Measurements from ENCODE around the gene CEP112.

DNA sequence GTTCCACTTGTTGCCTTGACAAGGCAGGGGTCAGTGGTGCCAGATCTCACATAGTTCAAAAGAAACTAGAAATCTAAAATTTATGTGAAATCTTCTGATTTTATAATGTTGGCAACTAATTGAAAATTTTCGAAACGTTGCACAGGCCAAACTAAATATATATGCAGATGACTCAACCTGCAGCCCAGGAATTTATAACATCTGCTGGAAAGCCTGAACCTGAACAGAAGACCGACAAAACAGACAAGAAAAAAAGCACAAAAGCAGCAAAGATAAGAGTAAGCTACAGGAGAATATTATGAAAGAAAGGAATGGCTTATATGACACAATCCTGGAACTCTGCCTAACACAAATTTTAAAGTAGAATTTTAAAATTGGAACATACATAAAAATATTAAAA, 207.6 kb downstream of the CEP112 start:
- TF ChIP-seq, protein P1, sequence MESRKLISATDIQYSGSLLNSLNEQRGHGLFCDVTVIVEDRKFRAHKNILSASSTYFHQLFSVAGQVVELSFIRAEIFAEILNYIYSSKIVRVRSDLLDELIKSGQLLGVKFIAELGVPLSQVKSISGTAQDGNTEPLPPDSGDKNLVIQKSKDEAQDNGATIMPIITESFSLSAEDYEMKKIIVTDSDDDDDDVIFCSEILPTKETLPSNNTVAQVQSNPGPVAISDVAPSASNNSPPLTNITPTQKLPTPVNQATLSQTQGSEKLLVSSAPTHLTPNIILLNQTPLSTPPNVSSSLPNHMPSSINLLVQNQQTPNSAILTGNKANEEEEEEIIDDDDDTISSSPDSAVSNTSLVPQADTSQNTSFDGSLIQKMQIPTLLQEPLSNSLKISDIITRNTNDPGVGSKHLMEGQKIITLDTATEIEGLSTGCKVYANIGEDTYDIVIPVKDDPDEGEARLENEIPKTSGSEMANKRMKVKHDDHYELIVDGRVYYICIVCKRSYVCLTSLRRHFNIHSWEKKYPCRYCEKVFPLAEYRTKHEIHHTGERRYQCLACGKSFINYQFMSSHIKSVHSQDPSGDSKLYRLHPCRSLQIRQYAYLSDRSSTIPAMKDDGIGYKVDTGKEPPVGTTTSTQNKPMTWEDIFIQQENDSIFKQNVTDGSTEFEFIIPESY (IDR thresholded peaks at IDR 0.05): no peak
- TF ChIP-seq RAD21 (IDR thresholded peaks at IDR 0.05; ENCODE audit: insufficient read depth, low read depth, low read length): no peak
- TF ChIP-seq POLR2AphosphoS5 (IDR thresholded peaks at IDR 0.05; ENCODE audit: low read length): no peak
- TF ChIP-seq, protein P2, sequence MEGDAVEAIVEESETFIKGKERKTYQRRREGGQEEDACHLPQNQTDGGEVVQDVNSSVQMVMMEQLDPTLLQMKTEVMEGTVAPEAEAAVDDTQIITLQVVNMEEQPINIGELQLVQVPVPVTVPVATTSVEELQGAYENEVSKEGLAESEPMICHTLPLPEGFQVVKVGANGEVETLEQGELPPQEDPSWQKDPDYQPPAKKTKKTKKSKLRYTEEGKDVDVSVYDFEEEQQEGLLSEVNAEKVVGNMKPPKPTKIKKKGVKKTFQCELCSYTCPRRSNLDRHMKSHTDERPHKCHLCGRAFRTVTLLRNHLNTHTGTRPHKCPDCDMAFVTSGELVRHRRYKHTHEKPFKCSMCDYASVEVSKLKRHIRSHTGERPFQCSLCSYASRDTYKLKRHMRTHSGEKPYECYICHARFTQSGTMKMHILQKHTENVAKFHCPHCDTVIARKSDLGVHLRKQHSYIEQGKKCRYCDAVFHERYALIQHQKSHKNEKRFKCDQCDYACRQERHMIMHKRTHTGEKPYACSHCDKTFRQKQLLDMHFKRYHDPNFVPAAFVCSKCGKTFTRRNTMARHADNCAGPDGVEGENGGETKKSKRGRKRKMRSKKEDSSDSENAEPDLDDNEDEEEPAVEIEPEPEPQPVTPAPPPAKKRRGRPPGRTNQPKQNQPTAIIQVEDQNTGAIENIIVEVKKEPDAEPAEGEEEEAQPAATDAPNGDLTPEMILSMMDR (IDR thresholded peaks at IDR 0.05 in 2 of 3, conservative IDR thresholded peaks at IDR 0.05 in 1 of 3; ENCODE audit: control insufficient read depth in 2 of 3, extremely low read depth in 1 of 3, insufficient read depth in 1 of 3, low read depth in 3 of 3, low read length in 3 of 3): no peak
- no peak for TF ChIP-seq FOXM1 (IDR thresholded peaks at IDR 0.05; ENCODE audit: low read depth, low read length)
- no peak for TF ChIP-seq SREBF1 (IDR thresholded peaks at IDR 0.05; ENCODE audit: low read length)
- no peak for TF ChIP-seq JUNB (IDR thresholded peaks at IDR 0.05)
- TF ChIP-seq, protein P3, sequence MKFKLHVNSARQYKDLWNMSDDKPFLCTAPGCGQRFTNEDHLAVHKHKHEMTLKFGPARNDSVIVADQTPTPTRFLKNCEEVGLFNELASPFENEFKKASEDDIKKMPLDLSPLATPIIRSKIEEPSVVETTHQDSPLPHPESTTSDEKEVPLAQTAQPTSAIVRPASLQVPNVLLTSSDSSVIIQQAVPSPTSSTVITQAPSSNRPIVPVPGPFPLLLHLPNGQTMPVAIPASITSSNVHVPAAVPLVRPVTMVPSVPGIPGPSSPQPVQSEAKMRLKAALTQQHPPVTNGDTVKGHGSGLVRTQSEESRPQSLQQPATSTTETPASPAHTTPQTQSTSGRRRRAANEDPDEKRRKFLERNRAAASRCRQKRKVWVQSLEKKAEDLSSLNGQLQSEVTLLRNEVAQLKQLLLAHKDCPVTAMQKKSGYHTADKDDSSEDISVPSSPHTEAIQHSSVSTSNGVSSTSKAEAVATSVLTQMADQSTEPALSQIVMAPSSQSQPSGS (IDR thresholded peaks at IDR 0.05; ENCODE audit: low read length): no peak
- no peak for TF ChIP-seq PAX8 (IDR thresholded peaks at IDR 0.05)

Data from GM12878 (cell line).